Measurements from ENCODE around the gene ZNF3. TPM values are rescaled to one million over a fixed set of nuclear protein-coding genes. Genes with fewer than 3 reads are reported as not detected.
A peak's percentile ranks its signal among the peaks of the same experiment; 100 is the strongest.

Gene ZNF3
- total and polyA plus RNA-seq, 9 of the 15 experiments (the other 6 are each of a cell fraction or from before 2014, with no cell fraction given) = 30.0 to 64.9 (median 51.5) TPM

DNA sequence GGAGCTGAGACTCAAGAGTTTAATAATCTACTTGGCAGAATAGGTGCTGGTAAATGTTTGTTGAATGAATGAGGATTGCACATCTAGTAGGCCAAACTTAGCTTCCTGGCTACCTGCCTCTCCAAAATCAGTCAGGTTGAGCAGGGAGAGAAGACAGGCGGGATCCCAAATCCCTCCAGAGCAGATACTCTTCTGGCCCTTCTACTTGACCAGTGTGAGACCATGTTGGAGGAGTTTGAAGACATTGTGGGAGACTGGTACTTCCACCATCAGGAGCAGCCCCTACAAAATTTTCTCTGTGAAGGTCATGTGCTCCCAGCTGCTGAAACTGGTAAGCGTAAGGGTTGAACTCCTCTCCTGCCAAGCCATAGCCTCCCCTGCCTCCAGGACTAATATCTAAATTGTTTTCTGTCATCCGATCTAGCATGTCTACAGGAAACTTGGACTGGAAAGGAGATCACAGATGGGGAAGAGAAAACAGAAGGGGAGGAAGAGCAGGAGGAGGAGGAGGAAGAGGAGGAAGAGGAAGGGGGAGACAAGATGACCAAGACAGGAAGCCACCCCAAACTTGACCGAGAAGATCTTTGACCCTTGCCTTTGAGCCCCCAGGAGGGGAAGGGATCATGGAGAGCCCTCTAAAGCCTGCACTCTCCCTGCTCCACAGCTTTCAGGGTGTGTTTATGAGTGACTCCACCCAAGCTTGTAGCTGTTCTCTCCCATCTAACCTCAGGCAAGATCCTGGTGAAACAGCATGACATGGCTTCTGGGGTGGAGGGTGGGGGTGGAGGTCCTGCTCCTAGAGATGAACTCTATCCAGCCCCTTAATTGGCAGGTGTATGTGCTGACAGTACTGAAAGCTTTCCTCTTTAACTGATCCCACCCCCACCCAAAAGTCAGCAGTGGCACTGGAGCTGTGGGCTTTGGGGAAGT is 43.0 kb upstream of the ZNF3 start (continued):
- TF ChIP-seq, protein P1, sequence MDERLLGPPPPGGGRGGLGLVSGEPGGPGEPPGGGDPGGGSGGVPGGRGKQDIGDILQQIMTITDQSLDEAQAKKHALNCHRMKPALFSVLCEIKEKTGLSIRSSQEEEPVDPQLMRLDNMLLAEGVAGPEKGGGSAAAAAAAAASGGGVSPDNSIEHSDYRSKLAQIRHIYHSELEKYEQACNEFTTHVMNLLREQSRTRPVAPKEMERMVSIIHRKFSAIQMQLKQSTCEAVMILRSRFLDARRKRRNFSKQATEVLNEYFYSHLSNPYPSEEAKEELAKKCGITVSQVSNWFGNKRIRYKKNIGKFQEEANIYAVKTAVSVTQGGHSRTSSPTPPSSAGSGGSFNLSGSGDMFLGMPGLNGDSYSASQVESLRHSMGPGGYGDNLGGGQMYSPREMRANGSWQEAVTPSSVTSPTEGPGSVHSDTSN (CRISPR knock-in tag; IDR thresholded peaks at IDR 0.05; ENCODE audit: low read depth) = no peak
- TF ChIP-seq, protein P1 (tag; conservative IDR thresholded peaks at IDR 0.05; ENCODE audit: low read depth) = no peak
- no peak for TF ChIP-seq HIVEP1 (CRISPR knock-in tag; IDR thresholded peaks at IDR 0.05)
- no peak for TF ChIP-seq WHSC1 (IDR thresholded peaks at IDR 0.05; ENCODE audit: low read length)
- TF ChIP-seq GTF2E2 (tag; IDR thresholded peaks at IDR 0.05) = no peak
- no peak for TF ChIP-seq MTF1 (CRISPR knock-in tag; IDR thresholded peaks at IDR 0.05; ENCODE audit: borderline replicate concordance)
- peak; percentile 8; the same call in 1 of the 2 replicates for TF ChIP-seq POLR2AphosphoS5 (IDR thresholded peaks at IDR 0.05; ENCODE audit: control insufficient read depth, insufficient read depth, low read depth, low read length)
- no peak for TF ChIP-seq SRSF1 (IDR thresholded peaks at IDR 0.05; ENCODE audit: low read depth, low read length)
- TF ChIP-seq MCM3 (IDR thresholded peaks at IDR 0.05) = no peak
- peak; percentile 46; the same call in 1 of the 2 replicates for TF ChIP-seq C11orf30 (IDR thresholded peaks at IDR 0.05; ENCODE audit: low read depth)
- TF ChIP-seq NCOR1 (IDR thresholded peaks at IDR 0.05) = 0 out of 2 replicates have a peak, but pooled peaks have one; percentile 15
- TF ChIP-seq BRF1 (IDR thresholded peaks at IDR 0.05; ENCODE audit: borderline replicate concordance, extremely low read depth, insufficient read length) = no peak
- TF ChIP-seq, protein P2, sequence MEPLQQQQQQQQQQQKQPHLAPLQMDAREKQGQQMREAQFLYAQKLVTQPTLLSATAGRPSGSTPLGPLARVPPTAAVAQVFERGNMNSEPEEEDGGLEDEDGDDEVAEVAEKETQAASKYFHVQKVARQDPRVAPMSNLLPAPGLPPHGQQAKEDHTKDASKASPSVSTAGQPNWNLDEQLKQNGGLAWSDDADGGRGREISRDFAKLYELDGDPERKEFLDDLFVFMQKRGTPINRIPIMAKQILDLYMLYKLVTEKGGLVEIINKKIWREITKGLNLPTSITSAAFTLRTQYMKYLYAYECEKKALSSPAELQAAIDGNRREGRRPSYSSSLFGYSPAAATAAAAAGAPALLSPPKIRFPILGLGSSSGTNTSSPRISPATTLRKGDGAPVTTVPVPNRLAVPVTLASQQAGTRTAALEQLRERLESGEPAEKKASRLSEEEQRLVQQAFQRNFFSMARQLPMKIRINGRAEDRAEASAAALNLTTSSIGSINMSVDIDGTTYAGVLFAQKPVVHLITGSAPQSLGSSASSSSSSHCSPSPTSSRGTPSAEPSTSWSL (CRISPR knock-in tag; IDR thresholded peaks at IDR 0.05; ENCODE audit: borderline replicate concordance) = no peak
- TF ChIP-seq USF1 (CRISPR knock-in tag; IDR thresholded peaks at IDR 0.05) = no peak
- TF ChIP-seq EHMT2 (IDR thresholded peaks at IDR 0.05) = no peak
- TF ChIP-seq BACH1 (tag; IDR thresholded peaks at IDR 0.05) = no peak
- TF ChIP-seq GATAD2B (IDR thresholded peaks at IDR 0.05; ENCODE audit: borderline replicate concordance) = no peak
- TF ChIP-seq EP300 (IDR thresholded peaks at IDR 0.05; ENCODE audit: low read length) = no peak
- no peak for TF ChIP-seq ZFP36 (IDR thresholded peaks at IDR 0.05; ENCODE audit: low read depth, low read length, partially characterized antibody)
- no peak for TF ChIP-seq ZNF740 (CRISPR knock-in tag; IDR thresholded peaks at IDR 0.05)
- TF ChIP-seq ZNF740 (tag; IDR thresholded peaks at IDR 0.05) = peak in 1 of 2 experiments; percentile 74; a peak in 2 of 4 replicates
- no peak for TF ChIP-seq ZKSCAN8 (CRISPR knock-in tag; IDR thresholded peaks at IDR 0.05)
- no peak for TF ChIP-seq CBFB (CRISPR knock-in tag; IDR thresholded peaks at IDR 0.05)
